K562 (cell line): ENCODE data around the gene WIPF1. TPM values are rescaled to one million over a fixed set of nuclear protein-coding genes. Genes with fewer than 3 reads are reported as not detected.

ENCODE experiments used
- ATAC-seq: fragments of 200-7000 bp; cut with Tn5 transposase; 3 replicates; pipeline ENCODE4 v1.9.1; 2020; ENCODE audit warnings: moderate library complexity
- BruUV-seq: library from RNA; stranded (reverse); fragments of 400-500 nt; replicated peaks from 2 replicates; lab custom pipeline; 2021; lab: Mats Ljungman, UMichigan
- CTCF ChIA-PET: fragments of 300-600 bp; formaldehyde crosslinking; extraction: SDS; loops from one replicate; lab custom pipeline; 2021; ENCODE audit warnings: low intra/inter-chr PET ratio; lab: Yijun Ruan, JAX
- POLR2A ChIA-PET: fragments of 300-600, 350-650 bp; sonication (Branson Sonifier 250); formaldehyde crosslinking; extraction: SDS; loops from one replicate; lab custom pipeline; 2021; ENCODE audit warnings: antibody characterized with exemption, inconsistent platforms; lab: Yijun Ruan, JAX
- DNase-seq, 4 experiments: peaks; one replicate each; pipeline versions ENCODE4 v3.0.0 to v3.0.0-alpha.2; 2011 to 2018; ENCODE audit warnings: low spot score in 3 of 4, mixed read lengths in 3 of 4; ENCODE audit errors: extremely low read depth in 1 of 4
- FAIRE-seq: peaks from 2 replicates; lab custom pipeline; 2011; peaks lifted over from hg19 to GRCh38; lab: Jason Lieb, UNC
- H2AFZ ChIP-seq: 2 replicates; pipeline ENCODE4 v1.6.0; 2011; ENCODE audit warnings: low read depth, low read length, control low read depth, inconsistent platforms
- H3K27ac ChIP-seq: fragments of 200-600 bp; 3 replicates; pipeline ENCODE4 v1.8.0; 2011; ENCODE audit warnings: low read depth, mild to moderate bottlenecking, control low read depth, inconsistent platforms, low read length, moderate library complexity, mixed read lengths; ENCODE audit errors: extremely low read depth
- H3K27me3 ChIP-seq, 2 experiments: fragments of 300-600 bp in 1 of 2; 2 replicates in 1 of 2; 3 replicates in 1 of 2; pipeline versions ENCODE4 v1.6.0 to v1.8.0; 2011; ENCODE audit warnings: inconsistent platforms in 2 of 2, low read length in 2 of 2, mild to moderate bottlenecking in 1 of 2, mixed read lengths in 1 of 2, moderate library complexity in 1 of 2; ENCODE audit not compliant: control insufficient read depth in 2 of 2, insufficient read depth in 2 of 2
- H3K36me3 ChIP-seq: fragments of 300-600 bp; 3 replicates; pipeline ENCODE4 v1.8.0; 2011; ENCODE audit warnings: mild to moderate bottlenecking, low read length, inconsistent platforms; ENCODE audit not compliant: control insufficient read depth, insufficient read depth
- H3K4me1 ChIP-seq, 2 experiments: fragments of 200-600 bp in 1 of 2; replicated peaks in 1 of 2; 2 replicates in 1 of 2; 3 replicates in 1 of 2; pipeline versions ENCODE4 v1.5.1 to v1.8.0; 2011; ENCODE audit warnings: inconsistent platforms in 2 of 2, low read length in 2 of 2, mild to moderate bottlenecking in 1 of 2, mixed read lengths in 1 of 2, moderate library complexity in 1 of 2; ENCODE audit not compliant: control insufficient read depth in 2 of 2, insufficient read depth in 2 of 2
- H3K4me2 ChIP-seq: 2 replicates; pipeline ENCODE4 v1.6.1; 2011; ENCODE audit warnings: low read length, control low read depth, inconsistent platforms, mixed read lengths; ENCODE audit not compliant: insufficient read depth
- H3K4me3 ChIP-seq: fragments of 200-600 bp; sonication (generic), shearing (Covaris generic); 2 replicates; pipeline ENCODE4 v1.5.1; 2016; ENCODE audit warnings: control low read depth, inconsistent platforms
- H3K79me2 ChIP-seq: fragments of 200-600 bp; 3 replicates; pipeline ENCODE4 v1.8.0; 2011; ENCODE audit warnings: low read length, inconsistent platforms; ENCODE audit not compliant: control insufficient read depth, insufficient read depth
- H3K9ac ChIP-seq, 2 experiments: 2 replicates each; pipeline versions ENCODE4 v1.6.0 to v1.6.1; 2011; ENCODE audit warnings: low read depth in 2 of 2, low read length in 2 of 2, control low read depth in 1 of 2, inconsistent platforms in 1 of 2, mild to moderate bottlenecking in 1 of 2, mixed read lengths in 1 of 2; ENCODE audit not compliant: insufficient read depth in 1 of 2
- H3K9me1 ChIP-seq: one replicate; pipeline ENCODE4 v1.6.0; 2011; ENCODE audit warnings: inconsistent platforms, mild to moderate bottlenecking, low read length, moderate library complexity; ENCODE audit not compliant: control insufficient read depth, insufficient read depth
- H3K9me3 ChIP-seq: replicated peaks from 2 replicates; pipeline ENCODE4 v1.5.1; 2011; ENCODE audit warnings: low read depth, low read length, inconsistent platforms; ENCODE audit not compliant: control insufficient read depth, insufficient read depth
- H4K20me1 ChIP-seq: replicated peaks from 2 replicates; pipeline ENCODE4 v1.6.1; 2011; ENCODE audit warnings: low read length, inconsistent platforms, mixed read lengths; ENCODE audit not compliant: control insufficient read depth, insufficient read depth
- FOXP1 ChIP-seq: sonication (generic); formaldehyde crosslinking; IDR thresholded peaks from 2 replicates; pipeline ENCODE4 v1.8.0; 2022; ENCODE audit warnings: mild to moderate bottlenecking, missing genetic modification reagents
- GABPA ChIP-seq: fragments of 200-800 bp; sonication (Bioruptor generic); conservative IDR thresholded peaks from 2 replicates; pipeline ENCODE4 v1.6.1; 2016; ENCODE audit warnings: low read depth, missing genetic modification characterization, missing compliant biosample characterization
- MAFF ChIP-seq: IDR thresholded peaks from 2 replicates; pipeline ENCODE4 v1.6.1; 2012; ENCODE audit warnings: low read length, improper control_type of control experiment
- MCM7 ChIP-seq, 2 experiments: fragments of 450-650 bp; IDR thresholded peaks; 2 replicates each; pipeline ENCODE4 v1.6.1; 2016 to 2018
- SMARCE1 ChIP-seq: fragments of 450-650 bp; IDR thresholded peaks from 2 replicates; pipeline ENCODE4 v1.7.1; 2016; ENCODE audit warnings: mild to moderate bottlenecking
- THAP12 ChIP-seq: fragments of 250-450 bp; sonication (Bioruptor Pico); IDR thresholded peaks from 2 replicates; pipeline ENCODE4 v1.9.0; 2021; ENCODE audit warnings: mild to moderate bottlenecking, inconsistent platforms
- ZFPM2 ChIP-seq: fragments of 250-450 bp; sonication (Bioruptor Pico); IDR thresholded peaks from 2 replicates; pipeline ENCODE4 v1.5.1; 2022; ENCODE audit warnings: mild to moderate bottlenecking
- WGBS: fragments of 100-300 bp; shearing (Covaris generic); methylation state at CpG from one replicate; pipeline ENCODE4 v1.1.6; 2016; ENCODE audit warnings: low coverage, mixed read lengths; ENCODE audit not compliant: insufficient coverage; ENCODE audit errors: missing lambda C conversion rate; 5-methylcytosine and 5-hydroxymethylcytosine counted together
- in situ Hi-C: fragments of 300-500 bp; cut with MboI; formaldehyde crosslinking; loops from 4 replicates; pipeline ENCODE4 v1.15.0; 2018; ENCODE audit warnings: inconsistent platforms, mixed read lengths
- intact Hi-C: fragments of 100-400 bp; cut with micrococcal nuclease; formaldehyde crosslinking; loops from 2 replicates; pipeline ENCODE4 v1.14.2; 2022
- polyA plus RNA-seq, 8 experiments: library from polyadenylated mRNA; depleted of rRNA in 4 of 8; stranded (reverse) in 5 of 8; unstranded in 3 of 8; fragments of >200 nt; fragmentation: Nextera tagmentation in 2 of 8; fragmentation: Illumina TruSeq in 1 of 8; extraction: Ambion mirVana in 2 of 8; extraction: Trizol in 1 of 8; gene quantifications; 2 replicates each; pipeline versions ENCODE4 v1.2.1 to v1.2.3, GENCODE V29; 2011 to 2014; ENCODE audit warnings: inconsistent platforms in 1 of 8, missing spikeins in 1 of 8
- total RNA-seq, 7 experiments: library from RNA; depleted of rRNA in 6 of 7; stranded (reverse); fragments of >200 nt in 6 of 7; fragmentation: Illumina TruSeq in 2 of 7; extraction: Trizol in 2 of 7; gene quantifications; 2 replicates each; pipeline versions ENCODE4 v1.2.1 to v1.2.3, GENCODE V29; 2011 to 2021; ENCODE audit warnings: low replicate concordance in 1 of 7

The WIPF1 gene
- total and polyA plus RNA-seq, 9 of the 15 experiments (the other 6 are each of a cell fraction or from before 2014, with no cell fraction given): 0.54 to 4.9 (median 2.4) TPM

GRCh38 chr2:174630107-174630506, 32.5 kb upstream of the WIPF1 start:
- Histone ChIP-seq H3K4me1 (peaks cover 9 to 24% of the 10 kb centered on the region in 2 experiments; a peak in 4 of 5 replicates), H3K9me1 (no peaks in the 10 kb centered on the region), H3K4me2 (no peak overlapping the region), H3K27ac (no peak overlapping the region), H2AFZ (no peak overlapping the region), H4K20me1 (no peaks in the 10 kb centered on the region), H3K36me3 (no peaks in the 10 kb centered on the region), H3K27me3 (no peaks in the 10 kb centered on the region), H3K79me2 (no peaks in the 10 kb centered on the region), H3K9me3 (no peaks in the 10 kb centered on the region), H3K4me3 (no peak overlapping the region), H3K9ac (no peak overlapping the region)
- ATAC-seq: no peak
- intact Hi-C loops: no loop called here
- in situ Hi-C loops: no loop called here
- 62% methylated on average over 3 of the region's 3 CpGs for WGBS
- POLR2A ChIA-PET: interaction anchor here (0.6 kb wide), 1 partner anchor 893 kb away, joined by 3 read pairs; no protein-coding TSS in a partner anchor
- BruUV-seq: no TSS peak
- no peak for DNase-seq
- CTCF ChIA-PET: interaction anchor here (0.5 kb wide), 1 partner anchor 1059 kb away, joined by 3 read pairs; no protein-coding TSS in a partner anchor
- FAIRE-seq: no peak
- TF ChIP-seq GABPA (tag) (no peak), THAP12 (CRISPR knock-in tag) (no peak), FOXP1 (no peak), SMARCE1 (no peak), MAFF (no peak), MCM7 (IDR thresholded peaks at IDR 0.05) (no peak), ZFPM2 (CRISPR knock-in tag) (no peak)
